ENCODE results near the gene PEX11A.

GRCh38 chr15:89724621-89725020 lies 34.1 kb upstream of the PEX11A start:
- TF ChIP-seq CTCF (IDR thresholded peaks at IDR 0.05) (no peak), TP53 (CRISPR knock-in tag; IDR thresholded peaks at IDR 0.05) (no peak), CBX8 (IDR thresholded peaks at IDR 0.05) (no peak), EP300 (IDR thresholded peaks at IDR 0.05) (no peak), KDM1A (IDR thresholded peaks at IDR 0.05; ENCODE audit: low read depth) (no peak), CHD4 (IDR thresholded peaks at IDR 0.05; ENCODE audit: borderline replicate concordance) (no peak), HDAC2 (IDR thresholded peaks at IDR 0.05) (no peak), JUN (IDR thresholded peaks at IDR 0.05) (no peak), POLR2A (IDR thresholded peaks at IDR 0.05; ENCODE audit: low read length) (no peak)
